Small intestine (tissue), 7 donors: ENCODE results near the gene KCNK2. TPM values are rescaled to one million over a fixed set of nuclear protein-coding genes. Genes with fewer than 3 reads are reported as not detected.

ENCODE experiments used
- DNase-seq, 2 donors: peaks; one replicate each; pipeline versions ENCODE4 v3.0.0 to v3.0.0-alpha.2; 2013
- FAIRE-seq: peaks from 2 replicates; lab custom pipeline; 2012; peaks lifted over from hg19 to GRCh38; lab: Jason Lieb, UNC
- H3K27ac ChIP-seq, 3 donors: one replicate each; pipeline ENCODE4 v1.5.1; 2013; ENCODE audit warnings: low read length in 2 of 3, mild to moderate bottlenecking in 2 of 3, control low read depth in 1 of 3, inconsistent platforms in 1 of 3, low read depth in 1 of 3, moderate library complexity in 1 of 3
- H3K27me3 ChIP-seq, 3 donors: one replicate each; pipeline ENCODE4 v1.6.1; 2013; ENCODE audit warnings: low read length in 3 of 3, inconsistent platforms in 1 of 3; ENCODE audit not compliant: control insufficient read depth in 3 of 3, insufficient read depth in 3 of 3
- H3K36me3 ChIP-seq, 3 donors: one replicate each; pipeline ENCODE4 v1.6.1; 2013; ENCODE audit warnings: low read length in 3 of 3, inconsistent platforms in 1 of 3, low read depth in 1 of 3, mild to moderate bottlenecking in 1 of 3, moderate library complexity in 1 of 3; ENCODE audit not compliant: control insufficient read depth in 3 of 3, insufficient read depth in 2 of 3
- H3K4me1 ChIP-seq, 3 donors: one replicate each; pipeline ENCODE4 v1.6.1; 2013; ENCODE audit warnings: low read length in 2 of 3, inconsistent platforms in 1 of 3, low read depth in 1 of 3, mild to moderate bottlenecking in 1 of 3, moderate library complexity in 1 of 3; ENCODE audit not compliant: control insufficient read depth in 3 of 3, insufficient read depth in 2 of 3
- H3K4me3 ChIP-seq, 3 donors: one replicate each; pipeline ENCODE4 v1.5.1; 2013; ENCODE audit warnings: low read length in 3 of 3, control low read depth in 1 of 3, inconsistent platforms in 1 of 3, low read depth in 1 of 3, mild to moderate bottlenecking in 1 of 3, moderate library complexity in 1 of 3
- H3K9me3 ChIP-seq, 2 donors: one replicate each; pipeline ENCODE4 v1.6.1; 2013; ENCODE audit warnings: low read depth in 1 of 2, low read length in 1 of 2; ENCODE audit not compliant: control insufficient read depth in 2 of 2, insufficient read depth in 1 of 2
- WGBS, 3 donors: extraction: QIAGEN DNeasy Blood & Tissue Kit; methylation state at CpG; one replicate each; pipeline ENCODE4 v1.1.7; 2013; 5-methylcytosine and 5-hydroxymethylcytosine counted together
- polyA plus RNA-seq, 4 donors: library from polyadenylated mRNA; stranded (reverse) in 3 of 4; unstranded in 1 of 4; fragments of 200-250 nt in 3 of 4; fragments of 120-200 nt in 1 of 4; gene quantifications; one replicate each; pipeline versions ENCODE4 v1.2.1 to v1.2.3, GENCODE V29; 2013
- donor health status: healthy with polysubstance abuse.
- donor health status: control.
- donor health status: control.
- donor health status: Bipolar disorder and iron deficiency.
- donor health status: healthy.

KCNK2 gene
- polyA plus RNA-seq, 4 donors = 1.4 to 2.2 (median 1.9) TPM; not detected in 1

DNA sequence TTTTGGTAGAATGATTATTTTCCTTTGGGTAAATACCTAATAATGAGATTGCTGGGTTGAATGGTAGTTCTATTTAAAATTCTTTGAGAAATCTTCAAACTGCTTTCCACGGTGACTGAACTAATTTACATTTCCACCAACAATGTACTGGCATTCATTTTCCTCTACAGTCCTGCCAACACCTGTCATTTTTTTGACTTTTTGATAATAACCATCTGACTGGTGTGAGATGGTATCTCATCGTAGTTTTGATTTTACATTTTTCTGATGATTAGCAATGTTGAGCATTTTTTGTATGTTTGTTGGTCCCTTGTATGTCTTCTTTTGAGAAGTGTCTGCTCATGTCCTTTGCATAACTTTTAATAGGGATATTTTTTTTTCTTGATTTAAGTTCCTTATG is 23.5 kb downstream of the KCNK2 start:
- no peaks in the 10 kb centered on the region for H3K36me3 ChIP-seq
- no peak for DNase-seq
- H3K27me3 ChIP-seq = no peaks in the 10 kb centered on the region
- H3K4me3 ChIP-seq = no peak overlapping the region
- WGBS, 3 donors = 87 to 93% (median 89%) methylated on average over 2 of the region's 2 CpGs
- peaks cover 0 to 4% of the 10 kb centered on the region in 2 donors for H3K9me3 ChIP-seq
- no peaks in the 10 kb centered on the region for H3K4me1 ChIP-seq
- FAIRE-seq = no peak
- H3K27ac ChIP-seq = no peak overlapping the region

DNA sequence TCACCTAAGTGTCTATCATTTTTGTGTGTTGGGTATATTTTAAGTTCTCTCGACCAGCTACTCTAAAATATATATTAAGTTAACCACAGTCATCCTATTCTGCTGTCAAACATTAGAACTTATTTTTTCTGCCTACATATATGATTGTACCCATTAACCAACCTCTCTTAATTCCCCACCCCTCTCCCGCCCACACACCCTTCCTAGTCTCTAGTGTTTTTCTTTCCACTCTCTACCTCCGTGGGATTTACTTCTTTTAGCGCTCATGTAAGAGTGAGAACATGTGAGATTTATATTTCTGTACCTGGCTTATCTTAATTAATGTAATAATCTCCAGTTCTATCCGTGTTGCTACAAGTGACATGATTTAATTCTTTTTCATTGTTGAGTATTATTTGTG is 26.6 kb downstream of the KCNK2 start:
- 72 to 83% (median 74%) methylated on average over 5 of the region's 5 CpGs for WGBS, 3 donors
- no peaks in the 10 kb centered on the region for H3K36me3 ChIP-seq
- H3K4me3 ChIP-seq = no peak overlapping the region
- FAIRE-seq (no peak), DNase-seq (no peak)
- no peaks in the 10 kb centered on the region for H3K27me3 ChIP-seq
- H3K4me1 ChIP-seq = no peaks in the 10 kb centered on the region
- no peak overlapping the region for H3K27ac ChIP-seq
- H3K9me3 ChIP-seq = peaks cover 0 to 4% of the 10 kb centered on the region in 2 donors

DNA sequence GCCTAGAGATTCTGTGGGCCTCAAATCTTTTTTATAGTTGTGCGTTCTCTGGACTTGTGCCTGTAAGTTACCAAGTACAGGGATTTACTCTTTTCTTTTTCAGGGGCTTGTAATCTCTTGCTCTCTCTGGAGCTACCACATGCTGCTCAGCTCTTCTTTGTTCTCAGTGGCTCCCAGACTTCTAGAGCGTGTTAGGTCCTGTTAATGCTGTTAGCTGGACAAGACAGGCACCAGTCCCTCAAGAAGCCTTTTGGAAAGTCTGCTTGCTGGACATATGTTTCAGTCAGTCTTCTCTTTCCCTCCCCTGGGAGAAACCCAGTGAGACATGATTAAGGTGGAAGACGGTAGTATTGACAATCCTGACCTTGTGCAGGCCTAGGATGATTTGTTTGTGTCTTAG is 29.4 kb downstream of the KCNK2 start:
- Histone ChIP-seq H3K9me3 (peaks cover 0 to 4% of the 10 kb centered on the region in 2 donors), H3K27ac (no peak overlapping the region), H3K36me3 (no peaks in the 10 kb centered on the region), H3K4me1 (no peaks in the 10 kb centered on the region), H3K4me3 (no peak overlapping the region), H3K27me3 (no peaks in the 10 kb centered on the region)
- WGBS, 3 donors = 81 to 89% (median 85%) methylated on average over 3 of the region's 3 CpGs
- no peak for FAIRE-seq
- DNase-seq = no peak

DNA sequence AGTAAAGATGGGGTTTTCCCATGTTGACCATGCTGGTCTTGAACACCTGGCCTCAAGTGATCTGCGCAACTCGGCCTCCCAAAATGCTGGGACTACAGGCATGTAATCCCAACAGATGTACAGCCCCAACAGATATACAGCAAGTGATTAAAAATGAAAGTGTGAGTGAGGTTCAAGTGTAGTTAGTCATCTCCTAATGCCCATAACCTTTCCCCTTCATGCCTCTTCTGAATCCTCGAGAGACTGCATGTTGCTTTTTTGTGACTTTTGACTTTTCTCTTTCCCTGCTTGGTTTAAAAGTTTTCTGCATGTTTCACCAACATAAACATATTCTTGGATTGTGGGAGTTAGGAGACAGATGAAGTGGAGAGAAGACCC is 31.2 kb downstream of the KCNK2 start:
- no peak overlapping the region for H3K4me3 ChIP-seq
- H3K4me1 ChIP-seq = no peaks in the 10 kb centered on the region
- 71 to 81% (median 72%) methylated on average over 3 of the region's 3 CpGs for whole genome bisulfite sequencing, 3 donors
- no peaks in the 10 kb centered on the region for H3K27me3 ChIP-seq
- no peak overlapping the region for H3K27ac ChIP-seq
- FAIRE-seq (no peak), DNase-seq (no peak)
- H3K36me3 ChIP-seq = no peaks in the 10 kb centered on the region
- H3K9me3 ChIP-seq = no peaks in the 10 kb centered on the region

DNA sequence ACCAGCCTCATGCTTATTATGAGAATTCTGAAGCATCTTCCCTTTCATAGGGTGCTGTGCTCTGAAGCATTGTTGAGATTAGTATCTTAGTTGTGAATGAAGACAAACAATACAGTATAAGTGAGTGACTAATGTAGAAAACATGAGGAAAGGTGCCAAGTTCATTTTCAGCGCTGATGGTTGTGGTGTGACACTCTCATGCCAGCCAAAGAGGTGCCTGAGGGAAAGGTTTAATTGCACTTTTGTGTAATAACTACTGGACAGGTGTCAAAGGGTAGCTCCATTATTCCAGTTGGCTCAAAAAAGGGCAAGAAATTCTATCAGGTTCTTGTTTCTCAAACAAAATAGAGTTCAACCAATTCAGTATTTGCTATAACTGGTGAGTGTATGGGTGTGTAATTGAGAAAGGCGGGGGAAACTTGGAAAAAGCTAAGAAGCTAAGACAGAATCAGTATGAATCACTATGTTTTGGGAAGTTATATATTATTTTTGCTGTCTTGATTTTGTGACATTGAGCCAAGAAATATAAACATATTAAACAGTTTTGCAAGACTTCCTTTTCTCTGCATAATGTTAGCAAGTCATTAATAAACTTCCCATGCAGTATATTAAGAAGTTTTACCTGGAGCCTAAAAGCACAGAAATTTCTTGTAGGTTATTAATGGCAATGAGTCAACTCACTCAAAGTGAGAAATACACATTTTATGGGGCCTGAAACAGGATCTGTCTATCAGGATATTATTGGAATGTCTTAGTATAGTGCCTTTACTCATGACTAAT is 31.8 kb downstream of the KCNK2 start:
- 48 to 61% (median 51%) methylated on average over 2 of the region's 2 CpGs for WGBS, 3 donors

DNA sequence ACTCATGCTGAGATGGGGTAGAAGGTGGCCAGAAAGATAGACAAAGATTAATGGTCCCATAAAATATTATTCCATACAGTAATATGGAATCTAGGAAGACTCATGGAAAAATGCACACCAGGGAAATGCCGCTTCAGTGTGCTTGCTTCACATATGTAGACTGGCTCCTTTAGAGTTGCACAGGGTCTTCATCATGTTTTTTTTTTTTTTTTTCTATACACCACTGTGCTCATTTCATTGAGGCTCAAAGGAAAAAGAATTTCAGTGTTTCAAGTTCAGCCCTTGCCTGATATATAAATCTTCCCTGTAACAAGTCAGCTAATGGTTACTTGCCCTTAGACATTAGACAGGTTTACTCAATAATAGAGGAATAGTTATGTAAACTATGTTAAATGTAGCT is 33.2 kb downstream of the KCNK2 start:
- WGBS, 3 donors = 96 to 97% (median 96%) methylated on average over 1 of the region's 1 CpG
- FAIRE-seq (no peak), DNase-seq (no peak)
- H3K27ac ChIP-seq = no peak overlapping the region
- H3K4me3 ChIP-seq = no peak overlapping the region
- H3K4me1 ChIP-seq = no peaks in the 10 kb centered on the region
- H3K36me3 ChIP-seq = no peaks in the 10 kb centered on the region
- H3K27me3 ChIP-seq = no peaks in the 10 kb centered on the region
- H3K9me3 ChIP-seq = no peaks in the 10 kb centered on the region

More for the DNA sequence above, 31.8 kb downstream of the KCNK2 start:
- DNase-seq = no peak
- Histone ChIP-seq H3K27me3 (no peaks in the 10 kb centered on the region), H3K4me3 (no peak overlapping the region), H3K36me3 (no peaks in the 10 kb centered on the region), H3K9me3 (no peaks in the 10 kb centered on the region), H3K27ac (no peak overlapping the region), H3K4me1 (no peaks in the 10 kb centered on the region)
- FAIRE-seq = no peak

DNA sequence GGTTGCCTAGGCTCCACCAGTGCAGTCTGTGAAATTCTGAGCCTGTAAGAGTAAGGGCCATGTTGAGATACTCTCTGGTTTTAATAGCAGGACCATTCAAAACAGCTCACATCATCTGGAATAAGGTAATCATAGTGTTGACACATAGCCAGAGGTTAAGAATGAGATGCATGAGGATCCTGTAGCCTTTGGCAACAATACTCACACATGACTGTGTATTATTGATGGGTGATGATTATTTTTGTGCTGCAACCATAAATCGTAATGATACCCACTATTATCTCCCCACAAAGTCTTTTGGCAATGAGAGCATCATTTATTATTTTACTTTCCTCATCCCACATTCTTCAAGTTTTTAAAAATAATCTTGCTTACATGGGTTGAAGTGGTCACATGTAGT is 35.5 kb downstream of the KCNK2 start:
- FAIRE-seq (no peak), DNase-seq (no peak)
- no peak overlapping the region for H3K27ac ChIP-seq
- no peaks in the 10 kb centered on the region for H3K36me3 ChIP-seq
- H3K4me1 ChIP-seq = no peaks in the 10 kb centered on the region
- H3K4me3 ChIP-seq = no peak overlapping the region
- 65 to 73% (median 66%) methylated on average over 1 of the region's 1 CpG for WGBS, 3 donors
- no peaks in the 10 kb centered on the region for H3K27me3 ChIP-seq
- no peaks in the 10 kb centered on the region for H3K9me3 ChIP-seq

DNA sequence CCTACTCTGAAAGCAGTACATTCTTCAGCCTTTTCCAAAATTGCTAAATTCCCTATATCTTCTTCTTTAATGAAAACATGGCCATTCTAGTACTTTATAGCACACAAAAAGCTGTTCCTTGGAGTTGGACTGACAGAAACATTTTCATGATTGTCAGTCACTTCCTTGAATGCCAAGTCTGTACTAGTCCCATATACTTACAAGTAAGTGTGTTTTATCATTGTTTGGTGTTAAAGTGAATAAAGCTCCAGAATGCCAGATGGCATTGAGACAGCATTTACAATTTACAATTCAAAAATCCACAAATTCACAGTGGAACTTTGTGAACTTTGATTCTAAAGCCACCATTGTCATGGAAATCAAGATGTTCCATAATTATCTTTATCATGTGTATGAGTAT is 36.5 kb downstream of the KCNK2 start:
- no peak for FAIRE-seq
- Histone ChIP-seq H3K4me3 (no peak overlapping the region), H3K9me3 (no peaks in the 10 kb centered on the region), H3K27ac (no peak overlapping the region), H3K36me3 (no peaks in the 10 kb centered on the region), H3K27me3 (no peaks in the 10 kb centered on the region), H3K4me1 (no peaks in the 10 kb centered on the region)
- DNase-seq = no peak
